Spleen (tissue), 7 donors: Measurements from ENCODE around the gene NCK2.

Source experiments
- POLR2A ChIP-seq, 3 donors: fragments of 450-650 bp; IDR thresholded peaks; one replicate each; pipeline ENCODE4 v1.5.1; 2017; ENCODE audit warnings: antibody characterized with exemption in 3 of 3, mild to moderate bottlenecking in 1 of 3
- POLR2AphosphoS5 ChIP-seq, 3 donors: sonication (generic); formaldehyde crosslinking; IDR thresholded peaks; one replicate each; pipeline ENCODE4 v1.5.1; 2017; ENCODE audit warnings: antibody characterized with exemption in 3 of 3
- TF ChIP-seq, protein P1 (sequence below), 11 experiments: fragments of 200-600 bp in 7 of 11; fragments of 450-650 bp in 4 of 11; sonication (generic) in 4 of 11; IDR thresholded peaks in 8 of 11; conservative IDR thresholded peaks in 3 of 11; 1 replicate in 7 of 11; 2 replicates in 4 of 11; pipeline versions ENCODE4 v1.4.0 to v1.8.0; 2016 to 2021; ENCODE audit warnings: antibody characterized with exemption in 11 of 11, inconsistent platforms in 4 of 11, mild to moderate bottlenecking in 1 of 11
- donor health status: DM: no; HTN: no; CAD: no; lungs with moderate emphysema.
- donor health status: DM: no; HTN: no; CAD: no.
- donor health status: DM: no; HTN: no; CAD: no.

DNA sequence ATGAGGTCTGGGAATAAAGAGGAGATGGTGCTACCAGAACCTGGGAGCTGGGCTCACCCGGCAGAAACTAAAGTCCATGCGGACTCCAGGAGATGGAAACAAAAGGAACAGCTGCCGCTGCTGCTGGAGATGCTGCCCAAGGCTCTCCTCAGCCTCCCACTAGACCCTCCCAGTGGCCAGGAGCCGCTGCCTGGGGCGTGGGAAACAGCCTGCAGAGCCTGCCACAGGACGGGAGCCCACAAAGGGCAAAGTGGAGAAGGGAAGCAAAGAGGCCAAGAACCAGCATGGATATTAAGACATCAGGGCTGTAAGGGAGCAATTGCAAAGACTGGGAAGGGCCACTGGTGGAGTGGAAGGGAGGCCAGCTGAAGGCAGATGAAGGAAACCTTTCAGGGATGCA, 179.6 kb downstream of the NCK2 start:
- TF ChIP-seq, protein P1, sequence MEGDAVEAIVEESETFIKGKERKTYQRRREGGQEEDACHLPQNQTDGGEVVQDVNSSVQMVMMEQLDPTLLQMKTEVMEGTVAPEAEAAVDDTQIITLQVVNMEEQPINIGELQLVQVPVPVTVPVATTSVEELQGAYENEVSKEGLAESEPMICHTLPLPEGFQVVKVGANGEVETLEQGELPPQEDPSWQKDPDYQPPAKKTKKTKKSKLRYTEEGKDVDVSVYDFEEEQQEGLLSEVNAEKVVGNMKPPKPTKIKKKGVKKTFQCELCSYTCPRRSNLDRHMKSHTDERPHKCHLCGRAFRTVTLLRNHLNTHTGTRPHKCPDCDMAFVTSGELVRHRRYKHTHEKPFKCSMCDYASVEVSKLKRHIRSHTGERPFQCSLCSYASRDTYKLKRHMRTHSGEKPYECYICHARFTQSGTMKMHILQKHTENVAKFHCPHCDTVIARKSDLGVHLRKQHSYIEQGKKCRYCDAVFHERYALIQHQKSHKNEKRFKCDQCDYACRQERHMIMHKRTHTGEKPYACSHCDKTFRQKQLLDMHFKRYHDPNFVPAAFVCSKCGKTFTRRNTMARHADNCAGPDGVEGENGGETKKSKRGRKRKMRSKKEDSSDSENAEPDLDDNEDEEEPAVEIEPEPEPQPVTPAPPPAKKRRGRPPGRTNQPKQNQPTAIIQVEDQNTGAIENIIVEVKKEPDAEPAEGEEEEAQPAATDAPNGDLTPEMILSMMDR (IDR thresholded peaks at IDR 0.05 in 8 of 11, conservative IDR thresholded peaks at IDR 0.05 in 3 of 11), result no peak
- TF ChIP-seq POLR2AphosphoS5 (IDR thresholded peaks at IDR 0.05) (no peak), POLR2A (IDR thresholded peaks at IDR 0.05) (no peak)
